IPS-NIHi7 (cell line): ENCODE results near the gene PIK3AP1.
A peak's percentile ranks its signal among the peaks of the same experiment; 100 is the strongest.

ENCODE experiments used
- DNase-seq: peaks from one replicate; pipeline ENCODE4 v3.0.0; 2012; ENCODE audit warnings: mixed read lengths; ENCODE audit errors: extremely low spot score

PIK3AP1 gene

DNA sequence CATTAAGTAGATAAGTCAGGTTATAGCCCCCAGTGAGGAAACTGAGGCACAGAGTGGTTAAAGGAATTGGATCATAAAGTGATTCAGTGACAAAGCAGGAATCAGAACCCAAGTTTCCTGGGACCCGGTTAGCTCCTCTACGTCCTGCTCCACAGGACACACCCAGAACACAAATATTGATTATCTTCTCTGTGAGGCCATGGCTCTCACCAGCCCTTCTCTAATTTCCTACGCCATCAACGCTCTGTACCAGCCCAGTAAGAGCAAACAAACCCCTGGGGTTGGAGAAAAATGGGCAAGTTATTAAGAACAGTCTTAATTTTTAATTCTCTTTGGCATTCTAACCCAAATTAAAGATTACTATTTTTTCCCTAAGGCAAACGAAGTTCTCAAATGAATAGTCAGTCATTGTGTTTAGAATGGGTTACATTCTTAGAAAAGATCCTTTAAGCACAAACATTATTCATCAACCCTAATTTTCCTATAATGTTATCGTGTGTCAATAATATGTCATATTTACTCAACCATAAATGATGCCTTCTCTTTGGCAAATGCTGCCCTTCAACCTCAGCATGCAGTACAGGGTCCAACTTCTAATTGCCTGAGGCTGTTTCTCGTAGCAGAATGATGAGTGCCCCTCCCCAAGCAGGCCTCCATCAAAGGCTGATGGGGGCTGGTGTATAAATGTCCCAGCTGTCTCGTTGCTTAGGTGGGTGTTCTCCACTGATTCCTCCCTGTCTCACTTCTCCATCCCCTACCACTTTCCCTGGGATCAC, 108.1 kb downstream of the PIK3AP1 start:
- no peak for DNase-seq

DNA sequence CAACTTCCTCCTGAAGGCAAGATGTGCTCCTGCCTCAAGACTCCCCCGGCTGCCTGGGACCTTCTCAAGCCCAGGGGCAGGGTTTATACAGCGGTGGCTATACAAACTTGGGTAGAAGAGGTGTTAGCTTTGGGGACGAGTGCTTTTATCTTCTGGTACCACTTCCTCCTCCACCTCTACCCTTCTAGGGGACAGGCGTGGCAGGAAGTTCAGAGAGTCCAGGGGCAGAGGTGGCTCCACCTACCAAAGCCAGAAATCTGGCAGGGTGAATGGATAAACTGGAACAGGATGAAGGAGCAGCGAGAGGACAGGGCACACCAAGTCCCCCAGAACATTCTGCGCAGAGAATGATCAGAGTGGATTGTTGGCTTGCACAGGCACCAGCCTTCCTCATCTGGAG, 109.5 kb downstream of the PIK3AP1 start:
- no peak for DNase-seq

DNA sequence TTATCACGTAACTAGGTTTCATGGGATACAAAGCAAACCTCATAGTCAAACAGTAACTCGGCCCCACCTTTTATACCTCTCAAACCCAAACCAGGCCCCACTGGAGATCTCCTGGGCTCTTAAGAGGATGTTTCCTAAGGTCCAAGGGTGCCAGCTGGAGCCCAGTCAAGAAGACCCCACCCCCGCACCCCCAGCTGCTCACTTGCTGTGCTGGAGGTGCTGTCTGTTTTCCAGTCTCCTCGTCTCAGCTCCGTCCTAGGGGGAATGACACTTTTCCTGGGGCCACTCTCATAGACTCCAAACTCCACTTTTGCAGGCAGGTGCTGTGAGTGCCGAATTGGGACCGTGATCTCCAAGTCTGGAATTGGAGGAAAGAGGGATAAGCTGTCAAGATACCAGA, 110.8 kb downstream of the PIK3AP1 start:
- DNase-seq, result no peak

DNA sequence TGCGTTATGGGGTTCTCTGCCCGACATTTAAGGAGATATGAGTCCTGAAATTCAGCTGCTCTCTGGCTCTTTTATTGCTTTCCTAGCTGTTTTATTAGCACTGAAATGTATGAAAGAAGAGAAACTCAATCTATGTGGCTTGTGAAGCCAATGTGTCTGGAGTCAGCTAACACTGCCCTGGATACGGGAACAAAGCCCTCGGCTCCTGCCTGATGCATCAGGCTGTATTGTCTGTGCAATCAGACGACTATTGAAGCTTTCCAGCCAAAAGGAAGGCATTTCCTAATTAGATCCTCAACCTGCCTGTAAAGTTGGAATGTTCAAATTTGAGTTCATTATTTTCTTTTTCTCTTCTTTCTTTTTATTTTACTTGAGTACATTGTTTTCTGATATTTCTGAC, 111.5 kb downstream of the PIK3AP1 start:
- DNase-seq, result no peak

DNA sequence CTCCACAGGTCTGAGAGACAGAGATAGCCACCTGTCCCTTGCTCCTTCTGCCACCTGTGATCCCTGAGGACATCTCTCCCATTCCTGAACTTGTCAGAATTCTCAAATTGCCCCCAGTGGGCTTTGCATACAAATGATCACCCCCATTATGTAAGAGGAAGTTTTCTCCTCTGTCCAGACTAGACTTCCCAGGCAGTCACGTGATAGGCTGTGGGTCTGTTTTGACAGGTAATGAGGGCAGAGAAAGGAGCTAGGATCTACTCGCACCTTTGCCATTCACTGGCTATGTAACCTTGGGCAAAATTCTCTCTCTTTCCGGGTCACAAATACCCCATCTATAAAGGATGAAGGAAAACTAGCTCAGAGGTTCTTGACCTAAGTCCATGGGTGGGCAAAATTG, 112.1 kb downstream of the PIK3AP1 start:
- no peak for DNase-seq

DNA sequence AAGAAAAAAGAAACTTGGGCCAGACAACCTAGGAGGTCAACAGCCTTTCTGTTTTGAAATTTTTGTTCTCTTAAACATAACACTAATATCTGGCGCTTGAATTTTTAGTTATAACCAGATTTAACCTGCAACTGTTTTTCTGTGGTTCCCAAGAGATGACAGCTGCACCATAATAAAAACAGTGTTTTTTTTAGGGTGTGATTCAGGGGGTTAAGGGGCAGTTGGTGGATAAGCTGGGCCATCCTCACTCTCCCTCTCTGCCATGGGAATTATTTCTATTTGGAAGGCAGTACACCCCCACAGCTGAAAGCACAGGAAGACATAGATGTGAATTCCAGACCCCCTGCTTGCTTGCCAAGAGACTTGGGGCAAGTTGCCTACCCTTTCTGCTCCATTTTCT, 113.4 kb downstream of the PIK3AP1 start:
- DNase-seq, result no peak

DNA sequence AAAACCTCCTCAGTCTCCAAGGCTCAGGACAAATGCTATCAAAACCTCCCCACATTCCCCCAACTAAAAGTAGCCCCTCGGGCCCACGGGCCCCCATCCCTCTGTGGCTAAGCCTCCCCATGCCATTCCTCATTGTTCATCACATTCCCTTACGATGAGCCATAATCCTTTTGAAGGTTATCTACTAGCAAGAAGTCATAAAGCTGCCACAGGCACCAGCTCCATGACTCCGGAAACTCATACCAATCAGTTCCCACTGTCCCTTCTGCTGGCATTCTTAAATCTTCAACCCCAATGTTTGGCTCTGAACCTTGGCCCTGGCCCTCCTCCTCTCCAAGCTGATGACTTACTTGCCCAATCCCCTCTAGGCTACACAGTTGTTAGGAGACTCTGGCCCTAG, 114.1 kb downstream of the PIK3AP1 start:
- no peak for DNase-seq

DNA sequence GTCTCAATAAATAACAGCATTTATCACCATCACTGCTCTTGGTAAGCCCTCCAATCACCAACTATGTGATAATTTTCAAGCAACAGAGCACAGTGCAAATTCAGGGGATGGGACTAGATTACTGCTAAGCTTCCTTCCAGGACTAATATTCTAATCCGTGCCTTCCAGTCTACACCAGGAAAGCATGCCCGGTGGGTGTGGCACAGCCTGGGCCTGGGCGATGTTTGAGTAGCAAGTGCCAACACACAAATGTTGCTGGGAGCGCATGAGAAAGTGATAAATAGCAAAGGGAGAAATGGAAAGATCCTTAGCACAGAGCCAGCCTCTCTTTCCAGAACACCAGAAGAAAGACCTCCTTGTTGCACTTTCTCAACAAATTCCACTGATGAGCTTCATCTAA, 120.0 kb downstream of the PIK3AP1 start:
- no peak for DNase-seq

DNA sequence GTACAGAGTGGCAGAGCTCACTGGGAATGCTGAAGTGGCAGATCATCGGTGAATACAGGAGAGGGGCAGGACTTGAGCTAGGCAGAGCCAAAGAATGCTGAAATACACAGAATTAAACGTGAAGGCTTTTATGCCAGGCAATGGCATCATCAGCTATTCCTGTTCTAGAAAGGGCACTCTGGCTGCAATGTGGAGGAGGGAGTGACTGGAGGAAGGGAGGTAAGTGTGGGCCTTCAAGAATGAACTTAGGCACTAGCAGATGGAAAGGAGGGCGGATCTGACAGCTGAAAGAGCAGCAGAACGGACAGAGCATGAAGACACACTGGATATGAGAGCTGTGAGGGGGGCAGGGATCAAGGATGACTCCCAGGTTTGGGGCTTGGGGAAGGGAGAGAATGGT, 121.5 kb downstream of the PIK3AP1 start:
- DNase-seq, result no peak

DNA sequence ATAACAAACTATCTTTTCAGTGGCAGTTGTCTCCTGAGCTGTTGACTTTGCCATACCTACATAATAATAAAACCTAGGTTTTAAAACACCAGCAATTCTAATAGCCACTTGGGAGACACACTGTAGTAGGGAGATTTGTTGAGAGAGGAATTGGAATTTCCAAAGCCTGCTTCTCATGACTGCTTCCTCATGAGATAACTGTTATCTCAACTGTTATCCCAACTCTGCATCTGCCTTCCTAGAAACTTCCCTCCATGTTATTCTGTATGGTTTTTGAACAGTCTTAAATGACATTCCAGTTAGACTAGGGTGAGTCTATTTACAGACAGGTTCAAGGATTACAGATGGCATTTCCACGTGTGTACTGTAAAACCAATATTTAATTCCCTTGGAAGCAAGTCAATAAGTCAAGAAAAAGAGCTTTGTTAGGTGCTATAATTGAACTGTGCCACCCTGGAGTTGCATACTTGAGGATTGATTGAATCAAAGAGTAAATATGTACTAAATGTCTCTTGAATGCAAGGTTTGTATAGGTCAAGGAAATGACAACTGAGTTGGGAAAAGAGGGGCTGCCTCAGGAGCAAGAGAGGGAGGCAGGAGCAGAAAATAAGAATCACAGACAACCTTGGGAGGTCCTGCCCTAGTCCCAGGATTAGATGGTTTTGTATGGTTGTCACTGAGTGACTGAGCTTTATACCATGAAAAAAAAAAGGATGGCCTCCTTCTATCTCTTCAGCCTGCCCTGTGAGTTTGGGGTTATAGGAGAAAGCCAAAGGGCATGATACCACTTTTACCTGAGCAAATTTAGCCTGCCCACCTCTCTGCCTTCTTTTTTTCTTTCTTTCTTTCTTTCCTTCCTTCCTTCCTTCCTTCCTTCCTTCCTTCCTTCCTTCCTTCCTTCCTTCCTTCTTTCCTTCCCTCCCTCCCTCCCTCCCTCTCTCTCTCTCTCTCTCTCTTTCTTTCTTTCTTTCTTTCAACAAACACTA, 123.6 kb downstream of the PIK3AP1 start:
- DNase-seq, result no peak

DNA sequence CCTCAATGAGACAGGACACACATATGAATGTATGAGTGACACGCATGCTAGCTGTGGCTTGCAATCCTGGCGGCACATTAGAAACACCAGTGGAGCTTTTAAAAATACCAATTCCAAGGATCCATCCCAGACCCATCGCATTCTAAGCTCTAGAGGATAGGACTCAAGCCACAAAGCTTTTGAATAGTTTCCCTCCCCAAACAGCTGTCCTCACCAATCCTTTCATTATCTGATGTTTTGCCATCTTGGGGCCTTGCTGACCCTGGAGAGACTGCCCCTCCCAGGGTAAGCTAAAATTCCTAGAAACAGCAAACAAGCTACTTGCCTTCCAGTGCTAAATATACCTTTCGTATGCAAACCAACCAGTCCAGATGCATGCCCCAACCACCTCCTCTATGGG, 124.6 kb downstream of the PIK3AP1 start:
- no peak for DNase-seq

DNA sequence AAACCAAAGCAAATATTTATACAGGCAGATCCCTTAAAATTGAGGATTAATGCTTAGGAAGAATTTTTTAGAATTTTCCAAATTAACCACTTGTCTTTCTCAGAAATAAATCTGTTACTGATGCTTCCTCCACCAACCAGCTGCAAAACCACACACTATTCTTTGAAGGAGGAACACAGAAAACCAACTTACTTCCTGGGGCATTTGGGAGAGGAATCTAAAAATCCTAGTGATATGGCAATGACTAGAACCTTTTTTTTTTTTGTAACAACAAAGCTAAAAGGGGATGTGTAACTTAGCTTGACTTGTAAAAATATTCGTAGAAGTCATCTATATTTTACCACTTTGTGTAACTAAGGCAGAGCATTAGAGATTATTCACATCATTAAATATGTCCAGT, 128.4 kb downstream of the PIK3AP1 start:
- DNase-seq, result no peak

DNA sequence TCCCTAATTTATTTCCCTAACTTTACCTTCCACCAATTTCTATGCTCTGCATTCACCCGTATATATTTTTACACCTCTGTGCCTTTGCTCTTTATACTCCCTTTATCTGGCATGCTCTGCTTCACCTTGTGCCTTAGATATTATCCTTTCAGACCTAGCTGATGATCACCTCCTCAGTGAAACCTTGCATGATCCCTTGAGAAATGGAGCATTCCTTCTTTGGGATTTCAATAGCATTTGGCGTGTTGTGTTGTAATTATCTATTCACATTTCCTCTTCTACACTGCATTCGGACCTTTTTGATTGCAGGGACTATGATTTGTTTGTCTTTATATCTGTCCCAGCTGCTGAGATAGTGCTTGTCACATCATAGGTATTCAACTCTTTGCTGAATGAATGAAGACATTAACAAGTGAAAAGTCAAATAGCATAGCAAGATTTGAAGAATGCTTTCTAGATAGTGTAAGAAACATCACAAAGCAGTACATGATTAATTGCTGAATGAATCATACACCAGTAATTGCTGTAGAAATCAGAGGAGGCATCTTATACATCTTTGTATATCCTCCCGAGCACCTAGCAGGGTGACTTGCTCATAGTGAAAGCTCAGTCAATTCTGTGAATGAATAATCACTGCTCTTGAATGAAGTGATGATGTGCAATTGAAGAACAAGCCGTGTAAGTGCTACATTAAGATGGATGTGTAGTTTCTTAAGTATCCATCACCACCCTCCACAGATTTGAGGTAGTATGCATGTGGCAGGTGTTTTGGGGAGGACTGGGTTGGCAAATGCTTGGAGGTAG, 131.5 kb downstream of the PIK3AP1 start:
- no peak for DNase-seq

DNA sequence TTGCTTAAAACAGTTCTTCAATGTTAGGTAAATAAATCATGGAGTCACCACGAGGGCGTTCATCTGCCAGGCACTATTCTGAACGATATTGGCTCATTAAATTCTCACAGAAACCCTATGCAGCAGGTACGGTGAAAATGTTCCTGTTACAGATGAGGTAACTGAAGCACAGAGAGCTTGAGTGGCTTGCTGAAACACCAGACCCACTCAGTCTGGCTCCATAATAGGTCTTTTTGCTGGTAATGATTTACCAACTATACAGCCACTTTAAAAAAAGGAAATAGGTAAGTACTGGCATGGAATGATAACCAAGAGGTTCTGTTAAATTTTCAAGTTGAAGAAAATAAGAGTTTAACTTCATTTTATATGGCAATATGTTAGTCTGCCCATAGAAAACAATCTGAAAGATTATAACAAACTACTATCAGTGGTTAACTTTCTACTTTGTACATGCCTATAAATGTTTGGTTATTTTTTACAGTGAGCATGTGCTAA, 132.2 kb downstream of the PIK3AP1 start:
- DNase-seq, result no peak

DNA sequence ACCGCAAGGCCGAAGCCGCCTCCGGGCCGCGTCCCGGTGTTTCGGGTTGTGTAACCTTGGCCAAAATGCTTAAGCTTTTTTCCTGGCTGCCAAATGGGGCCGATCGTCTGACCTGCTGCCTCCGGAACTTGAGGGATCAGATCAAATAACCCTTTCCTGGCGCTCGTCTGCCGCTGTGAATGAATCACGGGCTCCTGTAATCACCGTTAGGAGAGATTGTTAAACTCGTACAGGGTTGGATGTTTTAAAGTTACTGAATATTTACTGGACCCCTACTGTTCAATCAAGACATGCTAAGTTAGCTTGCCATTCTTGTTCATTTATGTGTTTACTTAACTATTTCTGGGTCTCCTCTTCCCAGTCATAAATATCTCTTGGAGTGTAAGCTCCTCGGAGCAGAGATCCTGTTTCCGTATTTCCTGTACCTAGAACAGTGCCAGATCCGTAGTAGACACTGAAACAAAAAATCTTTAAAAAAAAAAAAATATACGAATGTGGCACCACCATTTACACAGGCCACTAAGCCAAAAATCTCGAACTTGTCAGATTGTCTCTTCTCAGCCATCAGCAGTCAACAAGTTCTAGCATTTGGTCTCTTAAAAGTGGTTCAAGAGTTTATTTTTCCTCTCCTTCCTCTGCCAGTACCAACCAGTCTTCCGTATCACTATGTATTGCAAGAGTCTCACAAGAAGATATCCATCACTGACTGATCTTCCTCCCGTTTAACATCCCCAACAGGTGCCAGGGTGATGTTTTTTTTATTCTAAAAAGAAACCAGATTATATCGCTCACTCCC, 132.9 kb downstream of the PIK3AP1 start:
- no peak for DNase-seq

DNA sequence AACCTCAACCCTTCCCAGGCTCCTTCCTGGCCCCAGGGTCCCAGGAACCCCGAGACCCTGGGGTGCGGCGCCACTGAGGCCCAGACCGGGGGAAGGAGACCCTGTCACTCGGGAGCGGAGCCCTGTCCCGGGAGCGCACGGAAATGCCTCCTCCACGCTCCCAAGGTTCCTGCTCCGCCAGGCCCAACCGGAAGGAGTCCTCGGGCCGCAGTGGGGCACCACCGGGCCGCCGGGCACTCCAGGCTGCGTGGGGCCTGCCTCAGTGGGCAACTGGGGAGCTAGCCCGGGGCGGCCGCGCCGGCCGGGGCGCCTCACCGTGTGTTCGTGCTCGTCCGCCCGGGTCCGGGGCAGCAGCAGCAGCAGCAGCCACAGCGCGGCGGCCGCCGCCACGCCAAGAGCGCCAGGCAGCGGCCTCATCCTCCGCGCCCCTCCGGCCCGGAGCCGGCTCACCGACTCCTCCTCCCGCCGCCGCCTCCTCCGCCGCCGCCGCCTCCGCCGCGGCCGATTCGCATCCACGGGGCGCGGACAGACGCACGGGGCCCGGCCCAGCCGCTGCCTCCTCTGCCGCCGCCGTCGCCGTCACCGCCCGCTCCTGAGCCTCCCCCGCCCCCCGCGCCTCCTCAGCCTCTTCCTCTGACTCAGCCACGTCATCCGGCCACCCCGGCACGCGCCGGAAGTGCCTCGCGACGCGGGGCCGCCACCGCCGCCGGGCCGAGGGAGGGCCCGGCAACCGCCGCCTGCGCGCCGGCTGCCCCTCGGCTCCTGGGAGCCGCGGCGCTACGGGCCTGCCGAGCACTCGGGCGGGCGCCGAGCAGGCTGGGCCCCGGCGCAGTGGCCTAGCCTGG, 133.7 kb downstream of the PIK3AP1 start, which contains the start of gene TM9SF3:
Gene TM9SF3 (minus strand): TSS at position 594 of the 845 bp plus-strand sequence. CDS start 177 bp downstream, at position 417.
- peak; percentile 93 for DNase-seq

DNA sequence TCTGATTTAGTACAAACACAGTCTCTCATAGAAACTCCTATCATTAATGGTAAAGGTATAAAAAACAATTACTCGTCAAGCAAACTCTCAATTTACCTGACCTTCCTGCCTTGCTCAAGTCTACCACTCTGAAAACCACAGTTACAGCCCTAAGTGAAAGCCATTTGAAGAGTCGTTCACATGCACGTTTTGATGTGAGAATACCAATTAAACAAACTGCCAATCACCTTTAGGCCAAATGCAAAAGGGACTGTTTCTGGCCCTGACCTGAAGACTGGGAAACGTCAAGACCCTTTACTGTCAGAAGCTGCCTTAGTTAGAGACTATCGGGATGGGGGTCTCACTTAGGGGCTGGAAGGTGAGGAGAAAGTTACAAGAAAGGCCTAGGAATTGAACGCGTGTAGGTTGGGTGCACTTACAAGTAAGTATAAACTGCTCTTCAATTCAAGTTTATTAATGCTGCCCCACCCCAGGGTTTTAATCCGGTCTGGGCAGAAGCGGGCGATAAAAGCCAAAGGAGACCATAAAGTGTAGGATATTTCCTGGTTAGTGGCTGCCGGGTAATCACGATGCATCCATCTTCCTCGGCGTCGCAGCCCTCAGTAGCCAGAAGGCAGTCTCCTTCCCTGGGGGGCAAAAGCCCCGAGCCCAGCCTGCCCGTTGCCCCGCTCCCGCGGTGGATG, 134.4 kb downstream of the PIK3AP1 start:
- DNase-seq, result no peak

DNA sequence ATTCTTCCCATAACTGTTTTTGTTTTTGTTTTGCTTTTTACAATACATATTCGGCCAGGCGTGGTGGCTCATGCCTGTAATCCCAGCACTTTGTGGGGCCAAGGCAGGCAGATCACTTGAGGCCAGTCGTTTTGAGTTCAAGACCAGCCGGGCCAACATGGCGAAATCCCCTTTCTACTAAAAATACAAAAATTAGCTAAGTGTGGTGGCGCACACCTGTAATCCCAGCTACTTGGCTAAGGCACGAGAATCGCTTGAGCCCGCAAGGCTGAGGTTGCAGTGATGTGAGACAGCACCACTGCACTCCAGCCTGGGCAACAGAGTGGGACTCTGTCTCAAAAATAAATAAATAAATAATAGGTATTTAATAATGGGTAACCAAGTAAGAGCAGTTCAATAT, 135.8 kb downstream of the PIK3AP1 start:
- DNase-seq, result no peak

DNA sequence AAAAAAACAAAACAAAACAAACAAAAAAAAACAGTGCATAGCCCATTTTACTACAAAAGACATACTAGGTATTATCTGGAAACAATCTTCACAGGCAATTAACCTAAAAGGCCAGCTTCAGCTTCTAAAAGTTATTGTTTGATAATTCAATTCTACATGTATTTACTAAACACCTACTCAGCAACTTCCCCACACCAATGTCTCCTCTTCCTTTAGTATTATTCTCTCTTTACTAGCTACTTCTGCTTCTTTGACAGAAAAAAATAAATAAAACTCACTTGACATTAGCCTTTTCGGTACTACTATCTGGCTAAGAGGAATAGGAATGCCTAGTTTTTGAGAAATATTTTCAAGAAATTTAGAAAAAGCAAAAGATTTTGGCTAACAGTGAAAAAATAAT, 136.3 kb downstream of the PIK3AP1 start:
- no peak for DNase-seq
